Ishikawa (cell line): ENCODE measurements around the gene PELO.

Experiments
- CEBPB ChIP-seq: IDR thresholded peaks from 2 replicates; pipeline ENCODE4 v1.6.1; 2012
- EGR1 ChIP-seq: IDR thresholded peaks from 2 replicates; pipeline ENCODE4 v1.6.1; 2012
- EP300 ChIP-seq: IDR thresholded peaks from 2 replicates; pipeline ENCODE4 v1.6.1; 2012; ENCODE audit warnings: borderline replicate concordance
- FOXM1 ChIP-seq: IDR thresholded peaks from 2 replicates; pipeline ENCODE4 v1.6.1; 2012; ENCODE audit warnings: low read depth, borderline replicate concordance
- NFIC ChIP-seq: IDR thresholded peaks from 2 replicates; pipeline ENCODE4 v1.6.1; 2012
- RAD21 ChIP-seq: IDR thresholded peaks from 2 replicates; pipeline ENCODE4 v1.6.1; 2012; ENCODE audit warnings: low read depth
- REST ChIP-seq: IDR thresholded peaks from 2 replicates; pipeline ENCODE4 v1.6.1; 2012; ENCODE audit warnings: low read depth, mild to moderate bottlenecking
- TAF1 ChIP-seq: IDR thresholded peaks from 2 replicates; pipeline ENCODE4 v1.6.1; 2012; ENCODE audit warnings: low read depth, mild to moderate bottlenecking
- TCF12 ChIP-seq: IDR thresholded peaks from 2 replicates; pipeline ENCODE4 v1.6.1; 2012; ENCODE audit warnings: low read depth
- TEAD4 ChIP-seq: IDR thresholded peaks from 2 replicates; pipeline ENCODE4 v1.6.1; 2012
- YY1 ChIP-seq: IDR thresholded peaks from 2 replicates; pipeline ENCODE4 v1.6.1; 2012; ENCODE audit warnings: low read depth
- ZBTB7A ChIP-seq: IDR thresholded peaks from 2 replicates; pipeline ENCODE4 v1.6.1; 2012; ENCODE audit warnings: low read depth
- TF ChIP-seq, protein P1 (sequence below): IDR thresholded peaks from 2 replicates; pipeline ENCODE4 v1.6.1; 2012
- TF ChIP-seq, protein P2 (sequence below): IDR thresholded peaks from 2 replicates; pipeline ENCODE4 v1.6.1; 2012

PELO gene

DNA sequence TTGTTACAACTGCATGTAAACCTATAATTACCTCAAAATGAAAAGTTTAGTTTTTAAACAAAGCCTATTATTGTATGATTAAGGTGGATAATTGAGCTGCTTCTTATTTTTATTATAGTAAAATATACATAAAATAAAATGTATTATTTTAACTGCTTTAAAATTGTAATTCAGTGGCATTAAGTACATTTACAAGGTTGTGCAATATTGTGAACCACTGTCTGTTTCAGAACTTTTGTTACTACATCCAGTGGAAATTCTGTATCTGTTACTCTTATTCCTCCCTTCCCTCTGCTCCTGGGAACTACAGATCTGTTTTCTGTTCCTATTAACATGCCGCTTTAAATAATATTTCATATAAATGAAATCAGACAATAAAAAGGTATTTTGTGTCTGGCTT is 37.1 kb downstream of the PELO start:
- TF ChIP-seq YY1: no peak

DNA sequence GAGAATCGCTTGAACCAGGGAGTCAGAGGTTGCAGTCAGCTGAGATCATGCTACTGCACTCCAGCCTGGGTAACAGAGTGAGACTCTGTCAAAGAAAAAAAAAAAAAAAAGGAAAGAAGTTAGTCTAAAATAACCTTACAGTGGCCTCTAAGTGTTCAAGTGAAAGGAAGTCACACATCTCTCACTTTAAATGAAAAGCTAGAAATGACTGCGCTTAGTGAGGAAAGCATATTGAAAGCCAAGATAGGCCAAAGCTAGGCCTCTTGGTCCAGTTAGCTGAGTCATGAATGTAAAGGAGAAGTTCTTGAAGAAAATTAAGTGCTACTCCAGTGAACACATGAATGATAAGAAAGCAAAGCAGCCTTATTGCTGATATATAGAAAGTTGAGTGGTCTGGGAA is 38.1 kb downstream of the PELO start:
- TF ChIP-seq TCF12 (no peak), NFIC (no peak), CEBPB (no peak), RAD21 (no peak), REST (no peak)
- TF ChIP-seq, protein P1, sequence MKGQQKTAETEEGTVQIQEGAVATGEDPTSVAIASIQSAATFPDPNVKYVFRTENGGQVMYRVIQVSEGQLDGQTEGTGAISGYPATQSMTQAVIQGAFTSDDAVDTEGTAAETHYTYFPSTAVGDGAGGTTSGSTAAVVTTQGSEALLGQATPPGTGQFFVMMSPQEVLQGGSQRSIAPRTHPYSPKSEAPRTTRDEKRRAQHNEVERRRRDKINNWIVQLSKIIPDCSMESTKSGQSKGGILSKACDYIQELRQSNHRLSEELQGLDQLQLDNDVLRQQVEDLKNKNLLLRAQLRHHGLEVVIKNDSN: no peak

DNA sequence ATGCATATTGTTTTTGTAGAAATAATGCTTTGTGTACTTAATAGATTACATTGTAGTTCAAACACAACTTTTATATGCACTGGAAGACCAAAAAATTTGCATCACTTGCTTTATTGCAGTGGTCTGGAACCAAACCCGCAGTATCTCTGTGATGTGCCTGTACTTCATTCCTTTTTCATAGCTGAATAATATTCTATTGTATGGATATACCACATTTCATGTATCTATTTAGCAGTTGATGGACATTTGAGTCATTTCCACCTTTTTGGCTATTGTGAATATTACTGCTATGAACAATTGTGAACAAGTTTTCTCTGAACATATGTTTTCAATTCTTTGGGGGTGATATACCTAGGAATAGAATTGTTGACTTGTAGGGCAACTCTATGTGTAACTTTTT is 40.1 kb downstream of the PELO start:
- TF ChIP-seq TEAD4 (no peak), ZBTB7A (no peak), CEBPB (no peak), TCF12 (no peak), NFIC (no peak), EGR1 (no peak), EP300 (no peak), YY1 (no peak), RAD21 (no peak), TAF1 (no peak)
- TF ChIP-seq, protein P2, sequence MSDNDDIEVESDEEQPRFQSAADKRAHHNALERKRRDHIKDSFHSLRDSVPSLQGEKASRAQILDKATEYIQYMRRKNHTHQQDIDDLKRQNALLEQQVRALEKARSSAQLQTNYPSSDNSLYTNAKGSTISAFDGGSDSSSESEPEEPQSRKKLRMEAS: no peak

GRCh38 chr5:52829664-52830063 is 41.9 kb downstream of the PELO start:
- TF ChIP-seq, protein P1: no peak
- TF ChIP-seq YY1 (no peak), CEBPB (no peak), TCF12 (no peak), EGR1 (no peak), TAF1 (no peak), TEAD4 (no peak), RAD21 (no peak), FOXM1 (no peak), REST (no peak)

DNA sequence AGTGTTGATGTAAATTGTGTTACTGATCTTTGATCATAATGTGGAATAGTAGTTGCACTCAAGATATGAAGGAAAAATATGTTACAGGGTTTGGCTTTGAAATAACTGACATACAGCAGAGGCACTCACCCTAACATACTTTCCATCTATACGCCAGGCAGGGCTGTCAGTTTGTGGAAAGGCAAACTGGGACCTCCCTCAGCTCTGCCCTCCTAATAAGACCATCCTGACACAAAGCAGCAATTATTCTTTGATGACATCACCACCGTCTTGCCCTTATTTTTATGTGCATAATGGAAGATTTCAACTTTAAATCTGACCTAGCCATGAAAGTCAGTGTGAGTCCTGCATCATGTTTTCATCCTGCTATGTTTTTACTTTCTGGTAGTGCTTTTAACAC is 42.9 kb downstream of the PELO start:
- TF ChIP-seq, protein P1: no peak

DNA sequence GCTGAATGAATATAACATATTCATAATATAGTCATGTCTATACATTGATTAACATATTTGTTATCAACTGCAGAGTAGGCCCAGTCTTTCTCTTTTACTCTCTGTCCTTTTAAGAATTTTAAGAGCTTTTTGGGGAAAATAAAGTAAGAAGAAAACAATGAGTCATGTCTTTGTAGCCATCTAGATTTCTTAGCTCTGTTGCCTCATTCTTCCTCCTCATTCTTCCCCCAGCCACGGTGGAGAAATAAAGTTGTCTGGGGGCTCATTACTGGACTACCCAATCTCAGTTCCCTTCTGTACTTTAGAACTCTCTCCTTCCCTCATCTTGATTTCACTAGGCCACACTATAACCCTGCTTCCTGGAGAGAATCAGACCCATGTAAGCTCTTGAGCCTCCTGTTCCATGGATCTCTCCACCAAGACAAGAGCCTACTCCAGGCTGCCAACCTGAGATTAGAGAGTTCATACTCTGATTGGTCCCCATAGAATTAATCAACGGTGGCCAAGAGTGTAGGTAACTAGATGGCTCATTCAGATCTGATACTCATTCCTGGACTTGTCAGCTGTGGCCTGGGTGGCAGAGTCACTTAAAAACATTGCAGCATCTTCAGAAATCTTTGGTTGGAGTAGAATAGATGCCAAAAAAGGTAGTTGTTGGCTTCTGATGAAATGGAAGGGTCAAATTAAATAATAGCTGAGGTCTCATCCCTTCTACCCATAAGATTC is 44.2 kb downstream of the PELO start:
- TF ChIP-seq CEBPB (no peak), TAF1 (no peak), YY1 (no peak), FOXM1 (no peak), TEAD4 (no peak)

DNA sequence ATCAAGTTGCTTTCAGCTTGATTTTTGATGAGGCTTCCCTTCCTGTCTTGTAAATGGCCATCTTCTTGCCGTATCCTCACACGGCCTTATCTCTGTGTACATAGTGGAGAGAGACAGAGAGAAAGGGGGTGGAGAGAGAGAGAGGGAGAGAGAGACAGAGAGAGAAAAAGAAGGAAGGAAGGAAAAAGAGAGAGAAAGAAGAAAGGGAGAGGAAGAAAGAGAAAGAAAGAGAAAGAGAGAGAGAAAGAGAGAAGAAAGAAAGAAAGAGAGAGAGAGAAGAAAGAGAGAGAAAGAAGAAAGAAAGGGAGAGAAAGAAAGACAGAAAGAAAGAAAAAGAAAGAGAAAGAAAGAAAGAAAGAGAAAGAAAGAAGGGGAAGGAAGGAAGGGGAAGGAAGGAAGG is 46.6 kb downstream of the PELO start:
- TF ChIP-seq, protein P2: no peak
